GM19452 (cell line): ENCODE results near the gene ZNF565.
A peak's percentile ranks its signal among the peaks of the same experiment; 100 is the strongest.
"Not testable (repeated sequence)": the region's sequence is repeated elsewhere in the genome, so short reads cannot be mapped to it uniquely, and the experiment has no call there.

Source experiments
- ATAC-seq: cut with Tn5 transposase; IDR thresholded peaks from one replicate; pipeline ENCODE4 v1.9.1; 2021; ENCODE audit not compliant: unreplicated experiment

ZNF565 gene

GRCh38 chr19:36214386-36215275 is at the start of gene ZNF565, which contains the start of gene ZNF146:
TSS of gene ZNF565 (minus strand) at chr19:36214665. CDS start at chr19:36201985, 12,680 bp downstream.
TSS of gene ZNF146 (plus strand) at chr19:36215106. CDS start at chr19:36236441, 21,335 bp downstream.
- peak; percentile 91 for ATAC-seq

GRCh38 chr19:36259211-36259610 is 44.7 kb upstream of the ZNF565 start:
- ATAC-seq = no peak

- ATAC-seq = no peak
Observed at GRCh38 chr19:36258028-36258875, 43.8 kb upstream of the ZNF565 start.

- ATAC-seq = no peak
Observed at GRCh38 chr19:36257520-36257876, 43.0 kb upstream of the ZNF565 start.

GRCh38 chr19:36256853-36257519 is 42.5 kb upstream of the ZNF565 start:
- ATAC-seq = no peak

- no peak for ATAC-seq
Observed at GRCh38 chr19:36256064-36256463, 41.6 kb upstream of the ZNF565 start.

- no peak for ATAC-seq
Observed at GRCh38 chr19:36255316-36255715, 40.9 kb upstream of the ZNF565 start.

- no peak for ATAC-seq
Observed at GRCh38 chr19:36254848-36255247, 40.4 kb upstream of the ZNF565 start.

- no peak for ATAC-seq
Observed at GRCh38 chr19:36252047-36252446, 37.6 kb upstream of the ZNF565 start.

GRCh38 chr19:36246006-36246481 is 31.6 kb upstream of the ZNF565 start:
- ATAC-seq = no peak

- no peak for ATAC-seq
Observed at GRCh38 chr19:36245210-36246005, 30.9 kb upstream of the ZNF565 start.

- no peak for ATAC-seq
Observed at GRCh38 chr19:36244066-36244465, 29.6 kb upstream of the ZNF565 start.

- ATAC-seq = no peak
Observed at GRCh38 chr19:36236946-36237310, 22.5 kb upstream of the ZNF565 start.

GRCh38 chr19:36236304-36236945 is 22.0 kb upstream of the ZNF565 start:
- ATAC-seq = no peak

- ATAC-seq = not testable (repeated sequence)
Observed at GRCh38 chr19:36233626-36234025, 19.2 kb upstream of the ZNF565 start.

GRCh38 chr19:36225219-36225892 is 10.9 kb upstream of the ZNF565 start:
- no peak for ATAC-seq

GRCh38 chr19:36222503-36222902 is 8.0 kb upstream of the ZNF565 start:
- no peak for ATAC-seq

GRCh38 chr19:36221474-36221873 is 7.0 kb upstream of the ZNF565 start:
- ATAC-seq = no peak
